OCI-LY3 (cell line): ENCODE results near the gene HMX3.

Experiments used
- H2AFZ ChIP-seq: fragments of 200-600, 300-600 bp; shearing (Covaris generic); 2 replicates; pipeline ENCODE4 v1.6.0; 2014; ENCODE audit warnings: antibody characterized with exemption, low read depth, low read length
- H3K27ac ChIP-seq: fragments of 200-600, 300-600 bp; sonication (generic); 2 replicates; pipeline ENCODE4 v1.5.1; 2014; ENCODE audit warnings: mild to moderate bottlenecking, low read length, moderate library complexity, mixed read lengths
- H3K27me3 ChIP-seq: fragments of 200-600, 300-600 bp; sonication (generic); 2 replicates; pipeline ENCODE4 v1.6.1; 2014; ENCODE audit warnings: low read depth, low read length, mixed read lengths
- H3K36me3 ChIP-seq: fragments of 200-600, 300-600 bp; sonication (generic); replicated peaks from 2 replicates; pipeline ENCODE3; 2014; ENCODE audit warnings: low read depth, low read length, mixed read lengths
- H3K4me1 ChIP-seq: fragments of 300-600, 200-600 bp; sonication (generic); 2 replicates; pipeline ENCODE4 v1.6.1; 2014; ENCODE audit warnings: low read length, mixed read lengths
- H3K4me2 ChIP-seq: fragments of 200-600, 300-600 bp; sonication (generic); 2 replicates; pipeline ENCODE4 v1.6.1; 2014; ENCODE audit warnings: low read length, mixed read lengths
- H3K4me3 ChIP-seq: fragments of 300-600, 200-600 bp; sonication (generic); 2 replicates; pipeline ENCODE4 v1.5.1; 2014; ENCODE audit warnings: antibody characterized with exemption, mild to moderate bottlenecking, low read length, moderate library complexity
- H3K79me2 ChIP-seq: fragments of 300-600, 200-600 bp; shearing (Covaris generic); 2 replicates; pipeline ENCODE4 v1.6.1; 2014; ENCODE audit warnings: mild to moderate bottlenecking, low read length, mixed read lengths
- H3K9ac ChIP-seq: fragments of 300-600, 200-600 bp; shearing (Covaris generic); 2 replicates; pipeline ENCODE4 v1.6.0; 2014; ENCODE audit warnings: mild to moderate bottlenecking, low read length, moderate library complexity
- H3K9me3 ChIP-seq: fragments of 200-600, 300-600 bp; shearing (Covaris generic); 2 replicates; pipeline ENCODE4 v1.6.1; 2014; ENCODE audit warnings: low read length, mixed read lengths; ENCODE audit not compliant: insufficient read depth
- H4K20me1 ChIP-seq: fragments of 200-600, 300-600 bp; sonication (generic); 2 replicates; pipeline ENCODE4 v1.6.1; 2016; ENCODE audit warnings: low read length, mixed read lengths; ENCODE audit not compliant: insufficient read depth
- CTCF ChIP-seq: fragments of 200-600, 300-600 bp; sonication (generic); IDR thresholded peaks from 2 replicates; pipeline ENCODE4 v1.5.1; 2014; ENCODE audit warnings: antibody characterized with exemption, low read length, low read depth
- EZH2phosphoT487 ChIP-seq: fragments of 200-600 bp; shearing (Covaris generic); IDR thresholded peaks from 2 replicates; pipeline ENCODE4 v1.6.1; 2018; ENCODE audit warnings: antibody characterized with exemption, mixed run types, low read depth

HMX3 gene

GRCh38 chr10:123092635-123093414 is 42.9 kb upstream of the HMX3 start:
- Histone ChIP-seq H3K27ac (no peak overlapping the region), H3K4me1 (no peaks in the 10 kb centered on the region), H3K9ac (no peak overlapping the region), H2AFZ (no peak overlapping the region), H3K79me2 (no peaks in the 10 kb centered on the region), H3K9me3 (no peaks in the 10 kb centered on the region), H3K4me3 (no peak overlapping the region), H3K36me3 (no peaks in the 10 kb centered on the region), H3K4me2 (no peak overlapping the region), H4K20me1 (no peaks in the 10 kb centered on the region), H3K27me3 (no peaks in the 10 kb centered on the region)
- no peak for TF ChIP-seq EZH2phosphoT487
- no peak for TF ChIP-seq CTCF

- H2AFZ ChIP-seq, result no peak overlapping the region
- H3K27ac ChIP-seq, result no peak overlapping the region
- H3K9ac ChIP-seq, result no peak overlapping the region
- H3K4me1 ChIP-seq, result no peaks in the 10 kb centered on the region
- no peak overlapping the region for H3K4me3 ChIP-seq
- no peak overlapping the region for H3K4me2 ChIP-seq
- H3K79me2 ChIP-seq, result no peaks in the 10 kb centered on the region
- H3K36me3 ChIP-seq, result no peaks in the 10 kb centered on the region
- no peaks in the 10 kb centered on the region for H3K9me3 ChIP-seq
- no peaks in the 10 kb centered on the region for H4K20me1 ChIP-seq
- no peaks in the 10 kb centered on the region for H3K27me3 ChIP-seq
- TF ChIP-seq EZH2phosphoT487, result no peak
- TF ChIP-seq CTCF, result no peak
These were observed 42.3 kb upstream of the HMX3 start for GRCh38 chr10:123093489-123093888.

GRCh38 chr10:123096452-123096851 is 39.3 kb upstream of the HMX3 start:
- H2AFZ ChIP-seq, result no peak overlapping the region
- H4K20me1 ChIP-seq, result no peaks in the 10 kb centered on the region
- H3K36me3 ChIP-seq, result no peaks in the 10 kb centered on the region
- no peaks in the 10 kb centered on the region for H3K4me1 ChIP-seq
- no peaks in the 10 kb centered on the region for H3K27me3 ChIP-seq
- TF ChIP-seq EZH2phosphoT487, result no peak
- H3K79me2 ChIP-seq, result no peaks in the 10 kb centered on the region
- no peaks in the 10 kb centered on the region for H3K9me3 ChIP-seq
- H3K4me3 ChIP-seq, result no peak overlapping the region
- no peak overlapping the region for H3K4me2 ChIP-seq
- H3K9ac ChIP-seq, result no peak overlapping the region
- no peak overlapping the region for H3K27ac ChIP-seq

GRCh38 chr10:123097039-123097438 is 38.7 kb upstream of the HMX3 start:
- Histone ChIP-seq H3K4me3 (no peak overlapping the region), H2AFZ (no peak overlapping the region), H3K79me2 (no peaks in the 10 kb centered on the region), H3K36me3 (no peaks in the 10 kb centered on the region), H3K4me1 (no peaks in the 10 kb centered on the region), H3K9ac (no peak overlapping the region), H3K27me3 (no peaks in the 10 kb centered on the region), H3K4me2 (no peak overlapping the region), H3K27ac (no peak overlapping the region), H4K20me1 (no peaks in the 10 kb centered on the region), H3K9me3 (no peaks in the 10 kb centered on the region)
- TF ChIP-seq CTCF (no peak), EZH2phosphoT487 (no peak)
